ENCODE results near the gene VPS36. TPM values are rescaled to one million over a fixed set of nuclear protein-coding genes. Genes with fewer than 3 reads are reported as not detected.

VPS36 gene
- total and polyA plus RNA-seq, 2 of the 8 experiments (the other 6 are each of a cell fraction or from before 2014, with no cell fraction given): 14.1 to 19.8 TPM

GRCh38 chr13:52454820-52455676, 4.6 kb upstream of the VPS36 start, which contains the start of gene CKAP2 (continued):
- TF ChIP-seq YY1 (IDR thresholded peaks at IDR 0.05; ENCODE audit: low read depth, low read length) (no peak), TAF1 (IDR thresholded peaks at IDR 0.05; ENCODE audit: low read depth, low read length) (peak; percentile 96), CEBPB (IDR thresholded peaks at IDR 0.05; ENCODE audit: low read depth, low read length) (no peak), SP2 (IDR thresholded peaks at IDR 0.05; ENCODE audit: low read length) (no peak), POLR2AphosphoS5 (IDR thresholded peaks at IDR 0.05; ENCODE audit: low read depth, low read length) (peak; percentile 85), NRF1 (IDR thresholded peaks at IDR 0.05; ENCODE audit: low read depth, low read length) (no peak), CTBP2 (IDR thresholded peaks at IDR 0.05; ENCODE audit: borderline replicate concordance, insufficient read depth, insufficient read length, low read length) (no peak), BACH1 (IDR thresholded peaks at IDR 0.05; ENCODE audit: low read length) (no peak), SAP30 (IDR thresholded peaks at IDR 0.05; ENCODE audit: insufficient read depth, insufficient replicate concordance, low read length) (no peak), HDAC2 (IDR thresholded peaks at IDR 0.05; ENCODE audit: borderline replicate concordance in 1 of 2, low read depth in 2 of 2, low read length in 2 of 2) (no peak; a peak in 1 of 4 replicates), EP300 (IDR thresholded peaks at IDR 0.05; ENCODE audit: borderline replicate concordance in 1 of 2, low read depth in 2 of 2, low read length in 2 of 2) (no peak), TAF7 (optimal IDR thresholded peaks at IDR 0.05; ENCODE audit: borderline replicate concordance, low read depth, low read length) (peak; percentile 72), CBX8 (IDR thresholded peaks at IDR 0.05; ENCODE audit: borderline replicate concordance, low read depth, low read length) (no peak), RXRA (IDR thresholded peaks at IDR 0.05; ENCODE audit: insufficient read depth, low read depth, low read length) (no peak), KDM5A (IDR thresholded peaks at IDR 0.05; ENCODE audit: low read length) (no peak), MAFK (IDR thresholded peaks at IDR 0.05; ENCODE audit: low read depth, low read length) (no peak), SIX5 (IDR thresholded peaks at IDR 0.05; ENCODE audit: low read depth, low read length) (no peak), FOSL1 (IDR thresholded peaks at IDR 0.05; ENCODE audit: insufficient read depth, low read depth, low read length) (no peak), ASH2L (IDR thresholded peaks at IDR 0.05; ENCODE audit: low read length) (peak; percentile 97), SRF (IDR thresholded peaks at IDR 0.05; ENCODE audit: low read depth, low read length) (no peak), PHF8 (conservative IDR thresholded peaks at IDR 0.05; ENCODE audit: low read depth, low read length) (peak; percentile 95), SIN3A (conservative IDR thresholded peaks at IDR 0.05 in 1 of 2, IDR thresholded peaks at IDR 0.05 in 1 of 2; ENCODE audit: low read depth in 1 of 2, low read length in 2 of 2) (0 out of 4 replicates have a peak, but pooled peaks of 1 of the 2 experiments have one; percentile 84), CHD2 (IDR thresholded peaks at IDR 0.05; ENCODE audit: low read length) (peak; percentile 49; the same call in 1 of the 2 replicates), BCL11A (IDR thresholded peaks at IDR 0.05; ENCODE audit: low read depth in 2 of 2, low read length in 2 of 2) (no peak)

Measured in H1 (cell line).